NCI-H187 treated with DMSO at 0.1 percent for 48 hours (cell line): Measurements from ENCODE around the gene REC114.
"Not testable (repeated sequence)": the region's sequence is repeated elsewhere in the genome, so short reads cannot be mapped to it uniquely, and the experiment has no call there.

ENCODE experiments used
- DNase-seq: peaks from one replicate; lab custom pipeline; 2025; lab: John Stamatoyannopoulos, UW

The REC114 gene

GRCh38 chr15:73575636-73576247 is 132.8 kb downstream of the REC114 start:
- no peak for DNase-seq

DNA sequence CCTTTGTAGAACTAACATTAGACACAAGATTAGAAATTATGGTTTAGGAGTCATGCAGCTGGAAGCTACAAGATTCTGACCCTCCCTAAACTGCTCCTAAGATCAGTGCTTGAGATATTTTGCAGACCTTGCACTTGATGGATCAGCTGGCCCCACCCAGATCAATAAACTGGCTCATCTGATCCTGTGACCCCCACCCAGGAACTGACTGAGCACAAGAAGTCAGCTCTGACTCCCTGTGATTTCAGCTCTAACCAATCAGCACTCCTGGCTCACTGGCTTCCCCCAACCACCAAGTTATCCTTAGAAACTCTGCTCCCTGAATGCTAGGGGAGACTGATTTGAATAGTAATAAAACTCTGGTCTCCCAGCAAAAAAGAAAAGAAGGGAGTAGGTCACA is 134.6 kb downstream of the REC114 start:
- not testable (repeated sequence) for DNase-seq

GRCh38 chr15:73578026-73578425 is 135.1 kb downstream of the REC114 start:
- no peak for DNase-seq

- no peak for DNase-seq
These were observed 140.0 kb downstream of the REC114 start for GRCh38 chr15:73582851-73583379.

DNA sequence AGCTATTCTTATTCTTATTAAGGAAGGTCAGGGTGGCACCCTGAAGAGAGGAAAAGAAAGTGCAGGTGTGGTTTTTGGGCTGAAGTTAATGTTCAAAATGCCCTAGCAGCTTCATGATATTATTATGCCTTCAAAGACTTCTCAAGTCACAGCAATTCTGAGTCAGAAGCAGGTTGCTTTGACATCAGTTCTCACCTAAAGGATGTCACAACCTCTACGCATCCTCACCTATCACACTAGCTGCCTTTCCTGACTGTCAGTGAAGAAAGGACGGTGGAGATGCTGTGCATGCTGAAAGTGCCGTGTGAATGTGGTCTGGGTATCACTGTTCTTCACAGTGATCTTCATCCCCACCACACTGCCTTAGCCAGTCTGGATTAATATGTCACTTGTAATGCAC is 140.6 kb downstream of the REC114 start:
- no peak for DNase-seq

DNA sequence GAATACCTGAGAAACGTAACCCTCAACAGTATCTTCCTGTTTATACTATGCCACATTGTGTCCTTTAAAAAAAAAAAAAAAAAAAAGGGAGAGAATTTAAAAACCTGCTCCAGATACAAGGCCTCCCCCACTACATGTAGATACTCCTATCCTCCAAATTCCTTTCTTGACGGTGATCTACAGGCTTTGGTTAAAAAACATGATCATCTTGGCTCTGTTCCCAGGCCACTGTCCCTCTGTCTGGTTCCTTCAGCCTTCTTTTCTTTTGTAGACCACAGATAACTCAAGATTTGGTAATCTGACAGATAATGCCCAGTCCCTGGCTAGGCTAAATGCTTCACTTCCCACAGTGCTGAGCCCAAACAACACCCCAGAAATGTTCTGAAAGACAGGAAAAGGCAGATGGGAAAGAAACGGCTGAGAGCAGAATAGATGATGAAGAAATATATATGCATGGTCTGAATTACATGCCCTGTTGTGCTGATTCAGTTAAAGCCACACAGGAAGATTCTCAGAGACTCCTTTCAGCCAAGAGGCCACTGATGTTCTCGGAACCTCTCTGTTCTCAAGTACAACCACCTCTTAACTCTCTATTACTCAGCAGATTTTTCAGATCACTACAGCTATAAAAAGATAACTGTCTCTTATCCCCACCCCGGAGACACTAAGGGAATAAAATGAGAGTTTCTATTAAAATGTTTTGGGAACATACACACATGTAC is 141.9 kb downstream of the REC114 start:
- no peak for DNase-seq

GRCh38 chr15:73585871-73586654 is 143.1 kb downstream of the REC114 start:
- DNase-seq, result no peak

DNA sequence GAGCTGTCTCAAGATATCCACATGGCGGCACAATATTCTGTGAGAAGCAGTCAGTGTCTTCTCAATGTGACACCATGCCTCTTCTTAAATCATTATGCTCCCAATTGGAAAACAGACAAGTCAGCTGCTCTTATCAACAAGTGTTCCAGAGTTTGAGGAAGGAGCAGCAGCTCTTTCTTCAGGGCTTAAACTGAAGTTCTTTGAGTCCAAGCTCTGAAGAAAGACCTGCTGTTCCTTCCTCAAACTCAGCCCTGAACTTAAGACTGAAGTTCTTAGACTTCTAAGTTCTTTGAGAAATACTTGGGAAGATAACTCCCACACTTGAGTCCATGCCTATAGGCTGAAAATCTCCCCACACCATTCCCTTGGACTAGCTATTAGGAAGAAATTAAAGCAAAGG is 146.8 kb downstream of the REC114 start:
- no peak for DNase-seq

DNA sequence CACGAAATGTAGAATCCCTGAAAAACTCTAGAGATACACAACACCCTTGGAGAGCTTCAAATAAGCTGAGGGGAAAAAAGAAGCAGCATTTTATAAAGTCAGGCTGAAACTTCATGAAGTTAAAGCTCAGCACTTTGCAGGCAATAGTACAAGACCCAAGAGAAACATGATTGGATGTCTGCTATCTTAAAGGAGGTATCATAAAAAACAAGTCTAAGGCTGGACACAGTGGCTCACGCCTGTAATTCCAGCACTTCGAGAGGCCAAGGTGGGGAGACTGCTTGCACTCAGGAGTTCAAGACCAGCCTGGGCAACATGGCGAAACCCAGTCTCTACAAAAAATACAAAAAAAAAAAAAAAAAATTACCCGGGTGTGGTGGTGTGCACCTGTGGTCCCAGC is 147.3 kb downstream of the REC114 start:
- DNase-seq, result no peak

DNA sequence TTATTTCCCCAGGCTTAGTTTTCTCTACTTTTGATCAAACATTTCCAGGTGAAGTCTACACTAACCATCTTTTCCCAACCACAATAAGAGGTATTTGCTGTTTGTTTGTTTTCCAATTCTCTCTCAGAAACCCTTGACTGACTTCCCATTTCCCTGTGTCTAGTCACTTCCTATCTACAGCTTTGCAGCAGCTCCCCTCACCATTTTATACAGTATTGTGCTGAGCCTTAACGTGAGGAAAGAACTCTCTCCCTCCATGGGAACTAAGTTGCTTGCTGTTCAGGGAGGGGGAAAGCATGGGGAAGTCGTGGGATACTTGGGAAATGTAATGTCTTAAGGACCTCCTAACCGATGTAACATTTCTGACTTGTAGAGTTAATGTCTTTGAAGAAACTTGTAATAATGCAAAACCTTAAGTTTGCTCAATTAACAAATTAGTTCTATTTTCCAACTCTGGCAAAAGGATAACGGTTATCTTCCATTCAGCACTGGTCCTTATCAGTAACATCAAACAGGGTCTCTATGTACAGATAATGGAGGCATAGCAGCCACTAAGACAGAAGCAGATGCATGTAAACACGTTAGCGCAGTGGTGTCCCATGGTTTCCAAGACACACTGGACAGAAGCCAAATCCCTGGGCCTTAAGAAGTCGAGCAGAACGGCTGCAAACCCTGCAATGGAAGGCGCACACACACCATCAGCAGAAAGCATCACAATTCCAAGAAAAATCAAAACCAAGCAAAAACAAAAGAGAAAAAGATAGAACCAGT is 150.5 kb downstream of the REC114 start:
- DNase-seq, result no peak

DNA sequence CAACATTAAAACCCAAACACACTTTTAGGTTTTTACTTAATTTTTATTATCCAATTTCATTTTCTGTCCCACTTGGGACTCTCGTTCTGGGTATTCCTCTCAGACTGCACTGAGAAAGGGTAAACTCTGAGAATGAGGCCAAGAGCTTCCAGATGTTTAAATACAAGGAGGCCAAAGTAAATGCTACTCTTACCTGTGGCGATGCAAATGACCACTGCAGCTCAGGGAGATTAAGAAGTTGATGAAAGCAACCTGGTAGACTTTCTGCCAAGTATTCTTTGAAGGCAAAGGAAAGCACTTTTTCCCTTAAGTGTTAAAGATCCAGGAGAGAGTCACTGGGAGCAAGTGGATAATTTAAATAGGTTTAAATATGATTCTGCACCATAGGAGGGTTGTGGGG is 151.1 kb downstream of the REC114 start:
- DNase-seq, result no peak

DNA sequence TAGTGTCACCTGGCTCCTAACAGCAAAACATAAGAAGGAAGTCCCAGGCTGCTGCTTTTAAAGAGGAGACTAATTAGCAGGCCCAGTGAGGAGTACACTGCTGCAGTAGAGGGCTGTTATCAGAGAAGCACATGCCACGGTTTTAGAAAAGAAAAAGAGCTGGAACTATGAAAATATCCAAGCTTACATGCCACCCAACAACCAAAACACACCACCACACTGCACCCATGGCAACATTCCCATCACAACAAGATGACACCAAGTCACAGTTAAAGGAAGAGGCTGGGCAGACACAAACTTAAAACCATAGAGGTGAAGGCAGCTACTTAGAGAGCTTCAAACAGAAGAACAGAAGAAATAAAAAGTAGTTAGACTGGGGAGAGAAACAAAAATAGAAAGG is 153.2 kb downstream of the REC114 start:
- DNase-seq, result no peak

- DNase-seq, result no peak
These were observed 154.2 kb downstream of the REC114 start for GRCh38 chr15:73597036-73597638.

DNA sequence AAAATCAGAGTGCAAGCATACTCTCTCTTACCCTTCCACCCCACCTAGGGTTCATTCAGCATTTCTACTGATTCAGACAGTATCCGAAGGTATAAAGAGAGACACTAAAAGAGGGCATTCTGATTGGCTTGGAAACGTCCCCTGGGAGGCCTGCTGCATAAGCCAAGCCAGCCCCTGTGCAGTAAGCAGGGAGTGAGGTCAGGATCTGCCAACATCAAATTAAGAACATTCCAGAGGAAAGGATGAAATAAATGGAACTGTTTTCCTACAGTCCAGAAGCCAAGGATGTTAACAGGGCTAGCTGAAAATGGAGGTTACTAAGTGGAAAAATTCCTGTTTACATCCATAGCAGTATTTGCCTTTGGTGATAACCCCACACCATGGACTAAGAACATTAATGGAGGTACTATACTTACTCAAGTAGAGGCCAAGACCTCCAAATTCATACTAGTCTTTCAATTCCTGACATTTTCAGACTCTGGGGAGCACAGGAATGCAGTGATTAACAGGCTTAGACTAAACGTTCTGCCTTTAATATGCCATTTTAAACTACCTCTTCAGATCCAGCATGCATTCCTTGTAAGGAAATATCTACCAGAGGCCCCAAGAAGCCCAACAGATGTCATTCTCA is 155.7 kb downstream of the REC114 start:
- no peak for DNase-seq

GRCh38 chr15:73599934-73600333 is 157.0 kb downstream of the REC114 start:
- DNase-seq, result no peak

DNA sequence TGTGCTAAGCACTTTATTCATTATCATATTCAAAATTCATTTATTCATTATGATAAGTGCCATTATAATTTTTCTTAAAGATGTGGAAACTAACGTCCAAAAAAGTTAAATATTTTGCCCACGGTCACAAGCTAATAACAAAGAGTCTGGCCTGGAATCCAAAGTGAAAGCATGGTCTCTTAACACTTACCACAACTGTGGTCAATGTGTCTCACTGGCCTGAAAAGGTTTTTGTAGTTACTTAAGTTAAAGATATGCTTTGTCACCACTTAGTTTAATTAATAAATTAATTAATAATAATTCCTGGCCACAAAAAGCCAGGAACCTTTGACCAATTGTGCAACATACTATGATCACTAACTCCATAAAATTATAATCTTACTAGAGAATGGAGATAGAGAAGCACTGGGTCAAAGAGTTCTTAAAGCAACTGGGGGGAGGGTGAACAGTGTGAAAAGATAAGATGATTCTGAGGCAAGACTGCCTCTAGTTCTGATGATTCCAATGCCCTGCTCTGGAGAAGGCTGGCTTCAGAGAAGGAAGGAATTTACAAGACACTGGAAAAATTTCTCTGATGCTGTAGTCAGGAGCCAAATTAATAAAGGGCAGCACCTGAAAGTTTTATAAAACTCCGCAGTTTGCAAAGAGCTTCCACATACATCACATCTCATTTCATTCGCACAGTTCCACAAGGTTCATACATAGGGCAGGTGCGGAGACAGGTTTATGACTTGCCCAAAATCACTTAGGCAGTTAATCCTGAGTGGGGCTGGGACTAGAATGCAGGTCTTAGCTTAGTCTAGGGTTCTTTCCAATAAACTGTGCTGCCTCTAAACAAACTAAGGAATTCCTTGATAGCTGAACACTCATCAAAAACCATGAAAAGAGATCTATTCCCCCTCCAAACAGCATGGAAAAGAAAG is 157.7 kb downstream of the REC114 start:
- no peak for DNase-seq

DNA sequence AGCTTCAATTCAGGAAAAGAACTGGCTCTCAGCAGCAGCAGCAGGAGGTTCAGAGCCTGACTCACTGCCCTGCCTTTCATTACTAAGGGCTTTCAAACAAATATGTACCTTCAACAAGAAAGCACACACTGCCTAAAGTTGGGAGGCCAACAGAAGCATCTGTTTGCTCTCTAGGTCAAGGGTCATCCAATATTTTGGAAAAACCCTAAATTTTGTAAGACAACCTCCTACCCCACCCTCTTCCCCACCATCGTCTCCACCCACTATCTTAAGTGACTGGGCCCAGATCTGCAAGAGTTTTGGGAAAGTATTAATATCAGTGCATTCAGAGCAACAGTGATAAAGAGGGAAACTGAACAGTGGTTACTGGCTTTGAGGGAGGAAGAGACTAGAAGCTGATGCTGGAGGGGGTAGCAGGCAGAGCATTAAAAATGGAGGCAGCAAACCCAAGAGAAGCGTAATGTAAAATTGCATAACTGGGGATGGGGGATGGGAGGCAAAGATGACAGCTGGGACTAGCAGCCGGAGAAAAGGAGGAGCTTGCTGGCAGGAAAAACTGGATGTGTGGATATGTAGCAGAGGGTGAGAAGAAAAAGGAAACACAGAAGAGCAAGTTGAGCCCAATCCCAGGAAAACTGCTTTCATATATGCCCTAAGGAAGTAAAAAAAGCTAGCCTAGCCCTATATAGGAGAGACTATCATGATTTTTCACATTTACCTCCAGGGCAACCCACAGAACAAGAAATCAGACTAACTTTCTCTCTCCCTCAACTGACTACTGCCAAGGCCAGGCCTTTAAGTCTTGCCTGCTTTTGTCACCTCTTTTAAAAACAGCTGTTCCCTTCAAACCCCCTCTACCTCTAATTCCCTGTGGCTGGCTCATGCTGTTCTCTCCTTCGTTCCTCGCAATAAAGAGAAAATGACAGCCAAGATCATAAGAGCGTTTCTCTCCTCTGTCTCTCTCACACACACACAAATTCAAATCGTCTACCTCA is 158.8 kb downstream of the REC114 start:
- DNase-seq, result no peak

DNA sequence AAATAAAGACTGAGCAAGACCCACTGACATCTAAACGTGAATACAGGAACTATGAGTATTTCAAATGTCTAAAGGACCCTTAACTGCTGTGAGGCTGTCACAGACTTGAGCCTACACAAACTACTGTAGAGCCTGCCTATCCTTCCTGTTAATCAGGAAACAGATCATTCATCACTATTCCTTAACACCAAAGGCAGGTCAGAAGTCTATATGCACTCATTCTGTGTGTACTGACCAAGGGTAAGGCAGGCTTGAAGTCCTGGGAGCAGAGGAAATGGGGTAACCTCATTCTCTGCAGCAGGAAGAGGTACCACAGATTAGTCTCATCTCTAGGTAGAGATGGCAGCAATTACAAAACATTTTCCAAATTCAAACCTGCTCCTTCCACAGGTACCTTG is 159.5 kb downstream of the REC114 start:
- no peak for DNase-seq

- no peak for DNase-seq
These were observed 160.0 kb downstream of the REC114 start for GRCh38 chr15:73602992-73603391.
